Measurements from ENCODE around the gene MPZL3. TPM values are rescaled to one million over a fixed set of nuclear protein-coding genes. Genes with fewer than 3 reads are reported as not detected.

MPZL3 gene
- total and polyA plus RNA-seq, 2 donors from 2014 or later: 1.7 to 10.0 TPM

GRCh38 chr11:118214210-118214914 is 37.8 kb downstream of the MPZL3 start:
- intact Hi-C loops (cut with DNase I): no loop called here
- Histone ChIP-seq H3K4me1 (ENCODE audit: control insufficient read depth in 2 of 3, insufficient read depth in 2 of 3, low read depth in 1 of 3, low read length in 3 of 3) (no peaks in the 10 kb centered on the region), H3K27ac (ENCODE audit: low read depth in 2 of 2, low read length in 2 of 2) (no peak overlapping the region), H3K9ac (ENCODE audit: low read length in 3 of 3) (no peak overlapping the region), H3K4me3 (ENCODE audit: low read length in 3 of 3) (no peak overlapping the region), H3K27me3 (ENCODE audit: control insufficient read depth, insufficient read depth, low read length) (no peaks in the 10 kb centered on the region), H3K36me3 (ENCODE audit: control insufficient read depth in 2 of 3, insufficient read depth in 3 of 3, low read length in 3 of 3) (no peaks in the 10 kb centered on the region), H3K9me3 (ENCODE audit: control insufficient read depth in 2 of 3, insufficient read depth in 1 of 3, low read length in 3 of 3) (no peaks in the 10 kb centered on the region)
- TF ChIP-seq, protein P1, sequence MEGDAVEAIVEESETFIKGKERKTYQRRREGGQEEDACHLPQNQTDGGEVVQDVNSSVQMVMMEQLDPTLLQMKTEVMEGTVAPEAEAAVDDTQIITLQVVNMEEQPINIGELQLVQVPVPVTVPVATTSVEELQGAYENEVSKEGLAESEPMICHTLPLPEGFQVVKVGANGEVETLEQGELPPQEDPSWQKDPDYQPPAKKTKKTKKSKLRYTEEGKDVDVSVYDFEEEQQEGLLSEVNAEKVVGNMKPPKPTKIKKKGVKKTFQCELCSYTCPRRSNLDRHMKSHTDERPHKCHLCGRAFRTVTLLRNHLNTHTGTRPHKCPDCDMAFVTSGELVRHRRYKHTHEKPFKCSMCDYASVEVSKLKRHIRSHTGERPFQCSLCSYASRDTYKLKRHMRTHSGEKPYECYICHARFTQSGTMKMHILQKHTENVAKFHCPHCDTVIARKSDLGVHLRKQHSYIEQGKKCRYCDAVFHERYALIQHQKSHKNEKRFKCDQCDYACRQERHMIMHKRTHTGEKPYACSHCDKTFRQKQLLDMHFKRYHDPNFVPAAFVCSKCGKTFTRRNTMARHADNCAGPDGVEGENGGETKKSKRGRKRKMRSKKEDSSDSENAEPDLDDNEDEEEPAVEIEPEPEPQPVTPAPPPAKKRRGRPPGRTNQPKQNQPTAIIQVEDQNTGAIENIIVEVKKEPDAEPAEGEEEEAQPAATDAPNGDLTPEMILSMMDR (IDR thresholded peaks at IDR 0.05; ENCODE audit: borderline replicate concordance, extremely low read depth, insufficient read depth): no peak
- DNase-seq (peak in 1 of 5 donors; percentile 15), FAIRE-seq (no peak)

DNA sequence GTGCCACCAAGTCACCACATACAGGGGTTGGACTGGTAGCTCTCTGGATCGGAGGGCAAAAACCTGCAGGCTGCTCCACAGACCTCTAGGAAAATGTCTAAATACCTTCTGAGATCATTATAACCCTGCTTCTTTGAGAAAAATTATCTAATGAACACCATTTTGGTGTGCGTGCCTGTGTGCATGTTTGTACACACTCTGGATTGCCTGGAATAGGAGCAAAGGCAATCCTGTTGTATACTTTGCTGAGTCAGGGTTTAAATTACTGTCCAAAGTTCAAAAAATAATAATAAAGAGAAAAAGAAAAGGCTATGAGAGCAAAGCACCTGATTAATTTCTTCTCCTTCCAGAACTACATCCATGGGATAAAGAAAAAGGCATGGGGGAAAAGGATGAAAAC is 38.4 kb downstream of the MPZL3 start:
- no peak for DNase-seq
- Histone ChIP-seq H3K27ac (ENCODE audit: low read depth in 2 of 2, low read length in 2 of 2) (no peak overlapping the region), H3K36me3 (ENCODE audit: control insufficient read depth in 2 of 3, insufficient read depth in 3 of 3, low read length in 3 of 3) (no peaks in the 10 kb centered on the region), H3K27me3 (ENCODE audit: control insufficient read depth, insufficient read depth, low read length) (no peaks in the 10 kb centered on the region), H3K4me3 (ENCODE audit: low read length in 3 of 3) (no peak overlapping the region), H3K9me3 (ENCODE audit: control insufficient read depth in 2 of 3, insufficient read depth in 1 of 3, low read length in 3 of 3) (no peaks in the 10 kb centered on the region), H3K4me1 (ENCODE audit: control insufficient read depth in 2 of 3, insufficient read depth in 2 of 3, low read depth in 1 of 3, low read length in 3 of 3) (no peaks in the 10 kb centered on the region), H3K9ac (ENCODE audit: low read length in 3 of 3) (no peak overlapping the region)
- TF ChIP-seq, protein P1 (IDR thresholded peaks at IDR 0.05; ENCODE audit: borderline replicate concordance, extremely low read depth, insufficient read depth): no peak
- no peak for FAIRE-seq
- intact Hi-C loops (cut with DNase I): no loop called here

- TF ChIP-seq, protein P1 (IDR thresholded peaks at IDR 0.05; ENCODE audit: borderline replicate concordance, extremely low read depth, insufficient read depth): no peak
- H3K4me1 ChIP-seq (ENCODE audit: control insufficient read depth in 2 of 3, insufficient read depth in 2 of 3, low read depth in 1 of 3, low read length in 3 of 3): no peaks in the 10 kb centered on the region
These were observed 39.0 kb downstream of the MPZL3 start for GRCh38 chr11:118213201-118213600.

More at GRCh38 chr11:118213201-118213600, 39.0 kb downstream of the MPZL3 start:
- H3K4me3 ChIP-seq (ENCODE audit: low read length in 3 of 3): no peak overlapping the region
- DNase-seq (no peak), FAIRE-seq (no peak)
- no peak overlapping the region for H3K9ac ChIP-seq (ENCODE audit: low read length in 3 of 3)
- H3K27ac ChIP-seq (ENCODE audit: low read depth in 2 of 2, low read length in 2 of 2): no peak overlapping the region
- intact Hi-C loops (cut with DNase I): no loop called here
- H3K9me3 ChIP-seq (ENCODE audit: control insufficient read depth in 2 of 3, insufficient read depth in 1 of 3, low read length in 3 of 3): no peaks in the 10 kb centered on the region
- H3K27me3 ChIP-seq (ENCODE audit: control insufficient read depth, insufficient read depth, low read length): no peaks in the 10 kb centered on the region
- no peaks in the 10 kb centered on the region for H3K36me3 ChIP-seq (ENCODE audit: control insufficient read depth in 2 of 3, insufficient read depth in 3 of 3, low read length in 3 of 3)

Measured in kidney (tissue), 14 donors.